Mesendoderm (in vitro differentiated cells): Measurements from ENCODE around the gene GABBR2.

Source experiments
- DNase-seq: peaks from one replicate; pipeline ENCODE4 v3.0.0; 2013
- H2AK5ac ChIP-seq: 2 replicates; pipeline ENCODE4 v1.6.1; 2013; ENCODE audit warnings: low read length, inconsistent platforms
- H2BK120ac ChIP-seq: 2 replicates; pipeline ENCODE4 v1.6.1; 2013; ENCODE audit warnings: low read depth, mild to moderate bottlenecking, low read length, moderate library complexity, mixed read lengths
- H2BK15ac ChIP-seq: replicated peaks from 2 replicates; pipeline ENCODE4 v1.6.1; 2013; ENCODE audit warnings: low read depth, mild to moderate bottlenecking, moderate library complexity
- H2BK5ac ChIP-seq: 2 replicates; pipeline ENCODE4 v1.6.1; 2013; ENCODE audit warnings: low read length, inconsistent platforms
- H3K18ac ChIP-seq: 2 replicates; pipeline ENCODE4 v1.6.1; 2013; ENCODE audit warnings: mild to moderate bottlenecking, low read length, mixed read lengths
- H3K23ac ChIP-seq: one replicate; pipeline ENCODE4 v1.6.1; 2013; ENCODE audit warnings: low read length
- H3K27ac ChIP-seq: 2 replicates; pipeline ENCODE4 v1.5.1; 2013; ENCODE audit warnings: low read depth, mild to moderate bottlenecking, inconsistent platforms, low read length, moderate library complexity
- H3K27me3 ChIP-seq: 2 replicates; pipeline ENCODE4 v1.6.1; 2013; ENCODE audit warnings: low read length, control low read depth, mild to moderate bottlenecking, inconsistent platforms; ENCODE audit not compliant: insufficient read depth, poor library complexity
- H3K36me3 ChIP-seq: 2 replicates; pipeline ENCODE4 v1.6.1; 2013; ENCODE audit warnings: low read length, inconsistent platforms; ENCODE audit not compliant: control insufficient read depth, insufficient read depth
- H3K4ac ChIP-seq: one replicate; pipeline ENCODE4 v1.6.1; 2013; ENCODE audit warnings: low read depth, mild to moderate bottlenecking, low read length, moderate library complexity
- H3K4me1 ChIP-seq: 2 replicates; pipeline ENCODE4 v1.6.1; 2013; ENCODE audit warnings: low read depth, low read length, inconsistent platforms; ENCODE audit not compliant: control insufficient read depth
- H3K4me2 ChIP-seq: 2 replicates; pipeline ENCODE4 v1.6.1; 2013; ENCODE audit warnings: low read length
- H3K4me3 ChIP-seq: 2 replicates; pipeline ENCODE4 v1.5.1; 2013; ENCODE audit warnings: mild to moderate bottlenecking, low read length
- H3K56ac ChIP-seq: one replicate; pipeline ENCODE4 v1.6.1; 2013; ENCODE audit warnings: low read length
- H3K79me1 ChIP-seq: 2 replicates; pipeline ENCODE4 v1.6.1; 2013; ENCODE audit warnings: low read length, inconsistent platforms
- H3K79me2 ChIP-seq: 2 replicates; pipeline ENCODE4 v1.6.1; 2013; ENCODE audit warnings: mild to moderate bottlenecking, low read length; ENCODE audit not compliant: control insufficient read depth, insufficient read depth
- H3K9ac ChIP-seq: 2 replicates; pipeline ENCODE4 v1.6.1; 2013; ENCODE audit warnings: low read length, inconsistent platforms
- H4K5ac ChIP-seq: one replicate; pipeline ENCODE4 v1.6.1; 2013; ENCODE audit warnings: low read length
- H4K8ac ChIP-seq: one replicate; pipeline ENCODE4 v1.6.1; 2013; ENCODE audit warnings: low read depth, mild to moderate bottlenecking, control low read depth, low read length, moderate library complexity
- WGBS: extraction: QIAGEN DNeasy Blood & Tissue Kit; methylation state at CpG from one replicate; pipeline ENCODE4 v1.1.7; 2013; ENCODE audit warnings: low lambda C conversion rate, missing lambda C conversion rate; ENCODE audit not compliant: insufficient coverage; ENCODE audit errors: extremely low coverage; 5-methylcytosine and 5-hydroxymethylcytosine counted together

Gene GABBR2

GRCh38 chr9:98327249-98327561 is 381.5 kb downstream of the GABBR2 start:
- DNase-seq: no peak
- H2BK120ac ChIP-seq: no peak overlapping the region
- no peak overlapping the region for H3K27ac ChIP-seq
- no peaks in the 10 kb centered on the region for H3K36me3 ChIP-seq
- H3K4me2 ChIP-seq: no peak overlapping the region
- no peaks in the 10 kb centered on the region for H3K4me1 ChIP-seq
- no peaks in the 10 kb centered on the region for H3K79me1 ChIP-seq
- H2AK5ac ChIP-seq: no peak overlapping the region
- H3K79me2 ChIP-seq: no peaks in the 10 kb centered on the region
- H3K27me3 ChIP-seq: no peaks in the 10 kb centered on the region
- H3K23ac ChIP-seq: no peak overlapping the region
- no CpG with 5 or more reads among the region's 4 CpGs for WGBS
- H3K9ac ChIP-seq: no peak overlapping the region
- H4K8ac ChIP-seq: no peak overlapping the region
- no peak overlapping the region for H3K18ac ChIP-seq
- H2BK5ac ChIP-seq: no peak overlapping the region
- no peak overlapping the region for H2BK15ac ChIP-seq
- H3K4me3 ChIP-seq: no peak overlapping the region
- no peak overlapping the region for H3K4ac ChIP-seq
- no peak overlapping the region for H3K56ac ChIP-seq
- H4K5ac ChIP-seq: no peak overlapping the region

- Histone ChIP-seq H3K9ac (no peak overlapping the region), H3K4me3 (no peak overlapping the region), H3K27ac (no peak overlapping the region), H3K4ac (no peak overlapping the region), H3K4me1 (no peaks in the 10 kb centered on the region), H3K27me3 (no peaks in the 10 kb centered on the region), H3K79me1 (no peaks in the 10 kb centered on the region), H2BK15ac (no peak overlapping the region), H2BK120ac (no peak overlapping the region), H3K18ac (no peak overlapping the region), H3K36me3 (no peaks in the 10 kb centered on the region), H4K8ac (no peak overlapping the region), H3K23ac (no peak overlapping the region), H2AK5ac (no peak overlapping the region), H3K4me2 (no peak overlapping the region), H4K5ac (no peak overlapping the region), H3K79me2 (no peaks in the 10 kb centered on the region), H3K56ac (no peak overlapping the region), H2BK5ac (no peak overlapping the region)
- DNase-seq: peak; percentile 34
- WGBS: no CpG with 5 or more reads among the region's 3 CpGs
Observed at GRCh38 chr9:98326459-98327248, 382.1 kb downstream of the GABBR2 start.

- Histone ChIP-seq H3K27ac (no peak overlapping the region), H3K4me3 (no peak overlapping the region), H3K4me2 (no peak overlapping the region), H3K79me2 (no peaks in the 10 kb centered on the region), H3K18ac (no peak overlapping the region), H3K56ac (no peak overlapping the region), H3K36me3 (no peaks in the 10 kb centered on the region), H3K23ac (no peak overlapping the region), H3K4me1 (no peaks in the 10 kb centered on the region), H3K9ac (no peak overlapping the region), H2BK120ac (no peak overlapping the region), H3K79me1 (no peaks in the 10 kb centered on the region), H4K8ac (no peak overlapping the region), H2AK5ac (no peak overlapping the region), H2BK5ac (no peak overlapping the region), H4K5ac (no peak overlapping the region), H2BK15ac (no peak overlapping the region), H3K27me3 (no peaks in the 10 kb centered on the region), H3K4ac (no peak overlapping the region)
- DNase-seq: no peak
- no CpG with 5 or more reads among the region's 6 CpGs for WGBS
Observed at GRCh38 chr9:98324801-98325200, 383.9 kb downstream of the GABBR2 start.

GRCh38 chr9:98323831-98324135 is 385.0 kb downstream of the GABBR2 start:
- Histone ChIP-seq H3K27ac (no peak overlapping the region), H3K4ac (no peak overlapping the region), H4K8ac (no peak overlapping the region), H3K27me3 (no peaks in the 10 kb centered on the region), H2BK120ac (no peak overlapping the region), H3K4me3 (no peak overlapping the region), H3K4me2 (no peak overlapping the region), H2BK15ac (no peak overlapping the region), H3K23ac (no peak overlapping the region), H3K18ac (no peak overlapping the region), H3K9ac (no peak overlapping the region), H2BK5ac (no peak overlapping the region), H3K36me3 (no peaks in the 10 kb centered on the region), H2AK5ac (no peak overlapping the region), H3K79me2 (no peaks in the 10 kb centered on the region), H4K5ac (no peak overlapping the region), H3K4me1 (no peaks in the 10 kb centered on the region), H3K79me1 (no peaks in the 10 kb centered on the region), H3K56ac (no peak overlapping the region)
- no peak for DNase-seq
- no CpG with 5 or more reads among the region's 6 CpGs for WGBS

GRCh38 chr9:98323051-98323830 is 385.5 kb downstream of the GABBR2 start:
- Histone ChIP-seq H2BK15ac (no peak overlapping the region), H3K56ac (no peak overlapping the region), H3K79me2 (no peaks in the 10 kb centered on the region), H3K4me2 (no peak overlapping the region), H2AK5ac (no peak overlapping the region), H3K27ac (no peak overlapping the region), H4K8ac (no peak overlapping the region), H2BK120ac (no peak overlapping the region), H3K4ac (no peak overlapping the region), H2BK5ac (no peak overlapping the region), H4K5ac (no peak overlapping the region), H3K79me1 (no peaks in the 10 kb centered on the region), H3K4me1 (no peaks in the 10 kb centered on the region), H3K9ac (no peak overlapping the region), H3K23ac (no peak overlapping the region), H3K27me3 (no peaks in the 10 kb centered on the region), H3K36me3 (no peaks in the 10 kb centered on the region), H3K4me3 (no peak overlapping the region), H3K18ac (no peak overlapping the region)
- no CpG with 5 or more reads among the region's 11 CpGs for WGBS
- no peak for DNase-seq
